PC-9 (cell line): ENCODE data around the gene BICC1.

Experiments
- EZH2 ChIP-seq: fragments of 200-600 bp; sonication (generic); IDR thresholded peaks from 2 replicates; pipeline ENCODE4 v1.8.0; 2017; ENCODE audit warnings: antibody characterized with exemption, low read depth
- TF ChIP-seq, protein P1 (sequence below): fragments of 200-600 bp; sonication (generic); conservative IDR thresholded peaks from 2 replicates; pipeline ENCODE4 v1.6.1; 2017; ENCODE audit warnings: mixed run types, antibody characterized with exemption, mild to moderate bottlenecking, moderate library complexity

DNA sequence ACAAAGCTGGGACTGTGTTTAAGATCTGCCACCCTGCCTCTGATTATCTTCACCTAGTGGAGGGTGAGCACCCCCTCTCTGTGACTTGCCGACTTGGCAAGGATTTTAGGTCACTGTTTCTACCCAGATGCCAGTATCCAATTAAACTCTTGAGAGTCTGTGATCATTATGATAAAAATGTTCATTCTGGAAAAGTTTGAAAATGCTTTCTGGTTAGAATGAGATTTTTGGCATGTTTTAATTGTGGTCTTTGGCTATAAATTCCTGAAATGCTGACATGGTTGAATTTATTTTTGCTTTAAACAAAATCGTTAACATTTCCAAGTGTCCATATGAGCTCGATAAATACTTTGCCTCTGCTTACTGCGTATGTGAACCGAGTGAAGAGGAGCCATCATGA, 221.4 kb downstream of the BICC1 start:
- TF ChIP-seq, protein P1, sequence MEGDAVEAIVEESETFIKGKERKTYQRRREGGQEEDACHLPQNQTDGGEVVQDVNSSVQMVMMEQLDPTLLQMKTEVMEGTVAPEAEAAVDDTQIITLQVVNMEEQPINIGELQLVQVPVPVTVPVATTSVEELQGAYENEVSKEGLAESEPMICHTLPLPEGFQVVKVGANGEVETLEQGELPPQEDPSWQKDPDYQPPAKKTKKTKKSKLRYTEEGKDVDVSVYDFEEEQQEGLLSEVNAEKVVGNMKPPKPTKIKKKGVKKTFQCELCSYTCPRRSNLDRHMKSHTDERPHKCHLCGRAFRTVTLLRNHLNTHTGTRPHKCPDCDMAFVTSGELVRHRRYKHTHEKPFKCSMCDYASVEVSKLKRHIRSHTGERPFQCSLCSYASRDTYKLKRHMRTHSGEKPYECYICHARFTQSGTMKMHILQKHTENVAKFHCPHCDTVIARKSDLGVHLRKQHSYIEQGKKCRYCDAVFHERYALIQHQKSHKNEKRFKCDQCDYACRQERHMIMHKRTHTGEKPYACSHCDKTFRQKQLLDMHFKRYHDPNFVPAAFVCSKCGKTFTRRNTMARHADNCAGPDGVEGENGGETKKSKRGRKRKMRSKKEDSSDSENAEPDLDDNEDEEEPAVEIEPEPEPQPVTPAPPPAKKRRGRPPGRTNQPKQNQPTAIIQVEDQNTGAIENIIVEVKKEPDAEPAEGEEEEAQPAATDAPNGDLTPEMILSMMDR = no peak
- TF ChIP-seq EZH2 = no peak
